WERI-Rb-1 (cell line): Measurements from ENCODE around the gene FAAP100.

Source experiments
- DNase-seq: peaks from one replicate; pipeline ENCODE4 v3.0.0-alpha.2; 2020
- H3K27ac ChIP-seq: fragments of 250-450 bp; sonication (Bioruptor Pico); 2 replicates; pipeline ENCODE4 v1.5.1; 2020; ENCODE audit warnings: mild to moderate bottlenecking, moderate library complexity
- H3K27me3 ChIP-seq: fragments of 250-450 bp; sonication (Bioruptor Pico); 2 replicates; pipeline ENCODE4 v1.5.1; 2021; ENCODE audit warnings: mild to moderate bottlenecking, low read depth, moderate library complexity; ENCODE audit not compliant: insufficient read depth, severe bottlenecking
- H3K36me3 ChIP-seq: fragments of 250-450 bp; sonication (Bioruptor Pico); 2 replicates; pipeline ENCODE4 v1.5.1; 2020; ENCODE audit warnings: mild to moderate bottlenecking, moderate library complexity
- H3K4me3 ChIP-seq: 2 replicates; pipeline ENCODE4 v1.5.1; 2011; ENCODE audit warnings: low read depth, mild to moderate bottlenecking, control low read depth, low read length
- H3K9me3 ChIP-seq: fragments of 250-450 bp; sonication (Bioruptor Pico); 2 replicates; pipeline ENCODE4 v1.5.1; 2021; ENCODE audit warnings: mild to moderate bottlenecking, moderate library complexity; ENCODE audit not compliant: severe bottlenecking
- CTCF ChIP-seq: IDR thresholded peaks from 2 replicates; pipeline ENCODE4 v1.5.1; 2011; ENCODE audit warnings: low read depth, mild to moderate bottlenecking, control low read depth, inconsistent platforms, low read length

The FAAP100 gene

GRCh38 chr17:81516439-81516838, 35.7 kb downstream of the FAAP100 start:
- no peak overlapping the region for H3K4me3 ChIP-seq
- H3K36me3 ChIP-seq = peaks cover 9% of the 10 kb centered on the region
- TF ChIP-seq CTCF = no peak
- H3K27me3 ChIP-seq = no peaks in the 10 kb centered on the region
- H3K9me3 ChIP-seq = no peaks in the 10 kb centered on the region
- DNase-seq = peak; percentile 12
- H3K27ac ChIP-seq = no peak overlapping the region

- TF ChIP-seq CTCF = no peak
- H3K27me3 ChIP-seq = no peaks in the 10 kb centered on the region
- H3K9me3 ChIP-seq = no peaks in the 10 kb centered on the region
- DNase-seq = peak; percentile 39
- H3K4me3 ChIP-seq = peak overlapping the region; percentile 83
- H3K27ac ChIP-seq = peak overlapping the region; percentile 95
- peaks cover 18% of the 10 kb centered on the region for H3K36me3 ChIP-seq
Measured at GRCh38 chr17:81515530-81516041, 36.6 kb downstream of the FAAP100 start.

- Histone ChIP-seq H3K27me3 (no peaks in the 10 kb centered on the region), H3K4me3 (peak overlapping the region; percentile 83), H3K27ac (peak overlapping the region; percentile 95), H3K9me3 (no peaks in the 10 kb centered on the region), H3K36me3 (peaks cover 24% of the 10 kb centered on the region)
- DNase-seq = peak; percentile 78
- no peak for TF ChIP-seq CTCF
Measured at GRCh38 chr17:81514739-81515529, 37.2 kb downstream of the FAAP100 start.

GRCh38 chr17:81514489-81514738, 37.7 kb downstream of the FAAP100 start:
- H3K4me3 ChIP-seq = peak overlapping the region; percentile 83

GRCh38 chr17:81513753-81514488, 38.2 kb downstream of the FAAP100 start:
- peak; percentile 82 for DNase-seq
- Histone ChIP-seq H3K9me3 (no peaks in the 10 kb centered on the region), H3K27me3 (no peaks in the 10 kb centered on the region), H3K4me3 (peak overlapping the region; percentile 83), H3K27ac (peak overlapping the region; percentile 95), H3K36me3 (peaks cover 34% of the 10 kb centered on the region)
- TF ChIP-seq CTCF = no peak

More at GRCh38 chr17:81514489-81514738, 37.7 kb downstream of the FAAP100 start:
- TF ChIP-seq CTCF = no peak
- peak overlapping the region; percentile 95 for H3K27ac ChIP-seq
- no peaks in the 10 kb centered on the region for H3K9me3 ChIP-seq
- DNase-seq = no peak
- no peaks in the 10 kb centered on the region for H3K27me3 ChIP-seq
- H3K36me3 ChIP-seq = peaks cover 29% of the 10 kb centered on the region
